ENCODE measurements around the gene USP19.

- TF ChIP-seq CTCF (conservative IDR thresholded peaks at IDR 0.05) (no peak), EZH2 (IDR thresholded peaks at IDR 0.05; ENCODE audit: low read depth) (no peak)
These were observed 12.8 kb upstream of the USP19 start for GRCh38 chr3:49133226-49133951.
